Measurements from ENCODE around the gene DAP. TPM values are rescaled to one million over a fixed set of nuclear protein-coding genes. Genes with fewer than 3 reads are reported as not detected.

DAP gene
- total and polyA plus RNA-seq, 2 donors (not counting 1 experiment from before 2014, with no cell fraction given), result 56.6 to 158 TPM

DNA sequence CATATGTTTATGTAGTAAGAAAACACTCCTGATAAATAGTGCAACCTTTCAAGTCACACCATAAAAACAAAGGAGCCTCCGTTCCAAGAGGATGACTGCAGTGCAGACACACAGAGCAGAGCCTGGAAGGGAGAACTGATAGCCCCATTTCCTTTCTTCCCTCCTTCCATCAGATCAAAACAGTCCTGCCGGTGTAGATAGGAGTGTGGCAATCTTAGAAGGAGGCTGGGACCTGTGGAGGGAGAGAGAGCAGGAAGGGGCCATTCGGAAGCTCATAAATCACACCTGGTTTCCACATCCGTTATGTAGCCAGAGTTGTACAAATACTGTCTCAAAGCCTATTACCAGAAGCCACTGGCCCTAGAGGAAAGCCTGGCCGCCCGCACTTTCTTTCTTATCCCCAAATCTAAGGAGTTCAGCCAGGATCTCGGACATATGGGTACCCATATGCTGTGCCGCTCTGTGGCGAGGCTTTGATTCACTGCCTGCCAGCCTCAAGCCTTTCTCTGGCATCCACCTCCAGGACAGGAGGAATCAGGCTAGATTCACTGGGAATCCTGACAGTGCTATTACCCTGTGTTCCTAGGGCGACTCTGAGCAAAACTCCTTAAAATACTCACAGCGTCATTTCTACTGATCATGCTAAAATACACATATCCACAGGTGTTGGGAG, 26.9 kb downstream of the DAP start:
- Histone ChIP-seq H4K20me1 (ENCODE audit: control insufficient read depth, extremely low read depth, insufficient read depth, low read length) (no peaks in the 10 kb centered on the region), H2AFZ (ENCODE audit: low read length) (no peak overlapping the region), H3K4me3 (replicated peaks in 1 of 4; ENCODE audit: control extremely low read depth in 1 of 4, insufficient read depth in 1 of 4, low read depth in 3 of 4, low read length in 4 of 4) (no peak overlapping the region), H3K36me3 (ENCODE audit: control insufficient read depth, insufficient read depth, low read length) (peaks cover 5% of the 10 kb centered on the region), H3K4me1 (ENCODE audit: control insufficient read depth, extremely low read depth, insufficient read depth, low read length) (no peaks in the 10 kb centered on the region), H3K27ac (ENCODE audit: insufficient read depth, low read length) (no peak overlapping the region), H3K27me3 (ENCODE audit: control insufficient read depth, insufficient read depth, low read length) (no peaks in the 10 kb centered on the region), H3K79me2 (ENCODE audit: control insufficient read depth, insufficient read depth, low read length) (peaks cover 29% of the 10 kb centered on the region), H3K9ac (ENCODE audit: insufficient read depth, low read length) (no peak overlapping the region), H3K4me2 (ENCODE audit: extremely low read depth, insufficient read depth, low read length) (no peak overlapping the region), H3K9me3 (ENCODE audit: control insufficient read depth, insufficient read depth, low read depth, low read length) (no peaks in the 10 kb centered on the region)
- DNase-seq (ENCODE audit: low read depth in 2 of 2), result no peak
- no peak for TF ChIP-seq EZH2 (IDR thresholded peaks at IDR 0.05; ENCODE audit: low read length, missing control alignments)
- TF ChIP-seq, protein P1, sequence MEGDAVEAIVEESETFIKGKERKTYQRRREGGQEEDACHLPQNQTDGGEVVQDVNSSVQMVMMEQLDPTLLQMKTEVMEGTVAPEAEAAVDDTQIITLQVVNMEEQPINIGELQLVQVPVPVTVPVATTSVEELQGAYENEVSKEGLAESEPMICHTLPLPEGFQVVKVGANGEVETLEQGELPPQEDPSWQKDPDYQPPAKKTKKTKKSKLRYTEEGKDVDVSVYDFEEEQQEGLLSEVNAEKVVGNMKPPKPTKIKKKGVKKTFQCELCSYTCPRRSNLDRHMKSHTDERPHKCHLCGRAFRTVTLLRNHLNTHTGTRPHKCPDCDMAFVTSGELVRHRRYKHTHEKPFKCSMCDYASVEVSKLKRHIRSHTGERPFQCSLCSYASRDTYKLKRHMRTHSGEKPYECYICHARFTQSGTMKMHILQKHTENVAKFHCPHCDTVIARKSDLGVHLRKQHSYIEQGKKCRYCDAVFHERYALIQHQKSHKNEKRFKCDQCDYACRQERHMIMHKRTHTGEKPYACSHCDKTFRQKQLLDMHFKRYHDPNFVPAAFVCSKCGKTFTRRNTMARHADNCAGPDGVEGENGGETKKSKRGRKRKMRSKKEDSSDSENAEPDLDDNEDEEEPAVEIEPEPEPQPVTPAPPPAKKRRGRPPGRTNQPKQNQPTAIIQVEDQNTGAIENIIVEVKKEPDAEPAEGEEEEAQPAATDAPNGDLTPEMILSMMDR (conservative IDR thresholded peaks at IDR 0.05 in 1 of 2, IDR thresholded peaks at IDR 0.05 in 1 of 2; ENCODE audit: low read depth in 1 of 2, low read length in 2 of 2), result no peak

DNA sequence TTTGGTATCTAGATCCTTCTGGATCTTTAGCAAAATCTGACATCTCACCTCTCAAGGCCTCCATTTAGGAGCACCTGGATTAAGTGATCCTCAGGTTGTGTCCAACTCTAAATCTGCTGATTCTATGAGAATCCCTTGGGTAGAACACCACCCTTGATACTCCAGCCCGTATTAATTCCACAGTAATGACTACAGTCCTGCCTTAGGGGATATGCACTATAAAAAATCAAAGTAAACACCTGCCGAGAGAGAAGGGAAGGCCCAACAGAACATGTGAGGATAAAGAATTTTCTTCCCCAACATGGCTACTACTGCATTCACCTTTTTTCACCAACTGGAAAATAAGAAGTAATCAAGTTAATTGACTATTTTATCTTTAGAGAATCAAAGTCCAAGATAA, 27.6 kb downstream of the DAP start:
- Histone ChIP-seq H3K36me3 (ENCODE audit: control insufficient read depth, insufficient read depth, low read length) (peaks cover 5% of the 10 kb centered on the region), H3K4me2 (ENCODE audit: extremely low read depth, insufficient read depth, low read length) (no peak overlapping the region), H3K9ac (ENCODE audit: insufficient read depth, low read length) (no peak overlapping the region), H3K4me3 (replicated peaks in 1 of 4; ENCODE audit: control extremely low read depth in 1 of 4, insufficient read depth in 1 of 4, low read depth in 3 of 4, low read length in 4 of 4) (no peak overlapping the region), H3K27me3 (ENCODE audit: control insufficient read depth, insufficient read depth, low read length) (no peaks in the 10 kb centered on the region), H3K9me3 (ENCODE audit: control insufficient read depth, insufficient read depth, low read depth, low read length) (no peaks in the 10 kb centered on the region), H2AFZ (ENCODE audit: low read length) (no peak overlapping the region), H3K4me1 (ENCODE audit: control insufficient read depth, extremely low read depth, insufficient read depth, low read length) (no peaks in the 10 kb centered on the region), H3K27ac (ENCODE audit: insufficient read depth, low read length) (no peak overlapping the region), H4K20me1 (ENCODE audit: control insufficient read depth, extremely low read depth, insufficient read depth, low read length) (no peaks in the 10 kb centered on the region), H3K79me2 (ENCODE audit: control insufficient read depth, insufficient read depth, low read length) (peaks cover 29% of the 10 kb centered on the region)
- no peak for DNase-seq (ENCODE audit: low read depth in 2 of 2)
- TF ChIP-seq, protein P1 (conservative IDR thresholded peaks at IDR 0.05 in 1 of 2, IDR thresholded peaks at IDR 0.05 in 1 of 2; ENCODE audit: low read depth in 1 of 2, low read length in 2 of 2), result no peak
- TF ChIP-seq EZH2 (IDR thresholded peaks at IDR 0.05; ENCODE audit: low read length, missing control alignments), result no peak

DNA sequence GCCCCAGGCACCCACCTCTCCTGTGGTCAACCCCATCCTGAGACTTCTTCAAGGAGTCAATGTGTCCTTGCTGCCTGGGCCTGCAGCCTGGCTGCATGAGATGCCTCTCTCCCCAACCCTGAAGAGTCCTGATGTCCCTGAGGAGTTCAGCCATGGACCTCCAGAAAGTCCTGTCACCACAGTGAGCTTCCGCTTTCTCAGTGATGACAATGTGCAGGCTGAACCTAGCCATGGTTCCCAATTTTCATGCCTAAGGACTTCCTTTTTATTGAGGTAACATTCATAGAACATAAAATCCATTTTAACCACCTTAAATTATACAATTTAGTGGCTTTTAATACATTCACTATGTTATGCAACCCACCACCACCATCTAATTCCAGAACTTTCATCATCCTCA, 29.1 kb downstream of the DAP start:
- TF ChIP-seq, protein P1 (conservative IDR thresholded peaks at IDR 0.05 in 1 of 2, IDR thresholded peaks at IDR 0.05 in 1 of 2; ENCODE audit: low read depth in 1 of 2, low read length in 2 of 2), result no peak
- TF ChIP-seq EZH2 (IDR thresholded peaks at IDR 0.05; ENCODE audit: low read length, missing control alignments), result no peak
- H3K4me3 ChIP-seq (replicated peaks in 1 of 4; ENCODE audit: control extremely low read depth in 1 of 4, insufficient read depth in 1 of 4, low read depth in 3 of 4, low read length in 4 of 4), result no peak overlapping the region
- no peak overlapping the region for H3K9ac ChIP-seq (ENCODE audit: insufficient read depth, low read length)
- H3K4me2 ChIP-seq (ENCODE audit: extremely low read depth, insufficient read depth, low read length), result no peak overlapping the region
- H3K27me3 ChIP-seq (ENCODE audit: control insufficient read depth, insufficient read depth, low read length), result no peaks in the 10 kb centered on the region
- H3K36me3 ChIP-seq (ENCODE audit: control insufficient read depth, insufficient read depth, low read length), result peaks cover 5% of the 10 kb centered on the region
- H3K79me2 ChIP-seq (ENCODE audit: control insufficient read depth, insufficient read depth, low read length), result peaks cover 24% of the 10 kb centered on the region
- no peaks in the 10 kb centered on the region for H4K20me1 ChIP-seq (ENCODE audit: control insufficient read depth, extremely low read depth, insufficient read depth, low read length)
- H2AFZ ChIP-seq (ENCODE audit: low read length), result no peak overlapping the region
- H3K27ac ChIP-seq (ENCODE audit: insufficient read depth, low read length), result no peak overlapping the region
- no peaks in the 10 kb centered on the region for H3K9me3 ChIP-seq (ENCODE audit: control insufficient read depth, insufficient read depth, low read depth, low read length)
- H3K4me1 ChIP-seq (ENCODE audit: control insufficient read depth, extremely low read depth, insufficient read depth, low read length), result peaks cover 4% of the 10 kb centered on the region
- no peak for DNase-seq (ENCODE audit: low read depth in 2 of 2)

Measured in fibroblast of lung (primary cell).